ENCODE data around the gene SYCE1.

DNA sequence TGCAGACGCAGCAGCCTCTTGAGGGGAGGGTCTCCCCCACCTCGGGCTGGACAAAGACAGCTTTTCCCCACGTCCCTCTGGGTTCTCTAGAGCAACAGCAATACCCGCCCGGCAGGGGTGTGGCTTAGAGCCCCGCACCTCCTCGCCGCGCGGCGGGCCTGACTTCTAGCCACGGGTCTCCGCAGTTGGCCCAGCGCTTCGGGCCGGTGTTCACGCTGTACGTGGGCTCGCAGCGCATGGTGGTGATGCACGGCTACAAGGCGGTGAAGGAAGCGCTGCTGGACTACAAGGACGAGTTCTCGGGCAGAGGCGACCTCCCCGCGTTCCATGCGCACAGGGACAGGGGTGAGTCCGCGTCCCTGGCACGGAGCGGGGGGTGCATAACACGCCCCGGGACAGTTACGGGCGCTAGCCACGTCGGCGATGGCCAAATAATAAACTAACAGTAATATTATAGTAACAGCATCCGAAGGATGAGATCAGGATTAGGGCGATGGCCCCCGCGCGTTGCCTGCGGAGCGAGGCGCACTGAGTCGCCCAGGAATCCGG is 37.0 kb downstream of the SYCE1 start:
- TF ChIP-seq CTCF (IDR thresholded peaks at IDR 0.05; ENCODE audit: insufficient read depth, low read length, poor library complexity, severe bottlenecking): no peak
- no peak for TF ChIP-seq EZH2phosphoT487 (conservative IDR thresholded peaks at IDR 0.05; ENCODE audit: low read length)

All from SU-DHL-6 (cell line).